ENCODE results near the gene PAFAH1B1. TPM values are rescaled to one million over a fixed set of nuclear protein-coding genes. Genes with fewer than 3 reads are reported as not detected.

Gene PAFAH1B1
- total and polyA plus RNA-seq, 2 experiments from 2014 or later, result 69.9 to 71.7 TPM

- TF ChIP-seq, protein P1, sequence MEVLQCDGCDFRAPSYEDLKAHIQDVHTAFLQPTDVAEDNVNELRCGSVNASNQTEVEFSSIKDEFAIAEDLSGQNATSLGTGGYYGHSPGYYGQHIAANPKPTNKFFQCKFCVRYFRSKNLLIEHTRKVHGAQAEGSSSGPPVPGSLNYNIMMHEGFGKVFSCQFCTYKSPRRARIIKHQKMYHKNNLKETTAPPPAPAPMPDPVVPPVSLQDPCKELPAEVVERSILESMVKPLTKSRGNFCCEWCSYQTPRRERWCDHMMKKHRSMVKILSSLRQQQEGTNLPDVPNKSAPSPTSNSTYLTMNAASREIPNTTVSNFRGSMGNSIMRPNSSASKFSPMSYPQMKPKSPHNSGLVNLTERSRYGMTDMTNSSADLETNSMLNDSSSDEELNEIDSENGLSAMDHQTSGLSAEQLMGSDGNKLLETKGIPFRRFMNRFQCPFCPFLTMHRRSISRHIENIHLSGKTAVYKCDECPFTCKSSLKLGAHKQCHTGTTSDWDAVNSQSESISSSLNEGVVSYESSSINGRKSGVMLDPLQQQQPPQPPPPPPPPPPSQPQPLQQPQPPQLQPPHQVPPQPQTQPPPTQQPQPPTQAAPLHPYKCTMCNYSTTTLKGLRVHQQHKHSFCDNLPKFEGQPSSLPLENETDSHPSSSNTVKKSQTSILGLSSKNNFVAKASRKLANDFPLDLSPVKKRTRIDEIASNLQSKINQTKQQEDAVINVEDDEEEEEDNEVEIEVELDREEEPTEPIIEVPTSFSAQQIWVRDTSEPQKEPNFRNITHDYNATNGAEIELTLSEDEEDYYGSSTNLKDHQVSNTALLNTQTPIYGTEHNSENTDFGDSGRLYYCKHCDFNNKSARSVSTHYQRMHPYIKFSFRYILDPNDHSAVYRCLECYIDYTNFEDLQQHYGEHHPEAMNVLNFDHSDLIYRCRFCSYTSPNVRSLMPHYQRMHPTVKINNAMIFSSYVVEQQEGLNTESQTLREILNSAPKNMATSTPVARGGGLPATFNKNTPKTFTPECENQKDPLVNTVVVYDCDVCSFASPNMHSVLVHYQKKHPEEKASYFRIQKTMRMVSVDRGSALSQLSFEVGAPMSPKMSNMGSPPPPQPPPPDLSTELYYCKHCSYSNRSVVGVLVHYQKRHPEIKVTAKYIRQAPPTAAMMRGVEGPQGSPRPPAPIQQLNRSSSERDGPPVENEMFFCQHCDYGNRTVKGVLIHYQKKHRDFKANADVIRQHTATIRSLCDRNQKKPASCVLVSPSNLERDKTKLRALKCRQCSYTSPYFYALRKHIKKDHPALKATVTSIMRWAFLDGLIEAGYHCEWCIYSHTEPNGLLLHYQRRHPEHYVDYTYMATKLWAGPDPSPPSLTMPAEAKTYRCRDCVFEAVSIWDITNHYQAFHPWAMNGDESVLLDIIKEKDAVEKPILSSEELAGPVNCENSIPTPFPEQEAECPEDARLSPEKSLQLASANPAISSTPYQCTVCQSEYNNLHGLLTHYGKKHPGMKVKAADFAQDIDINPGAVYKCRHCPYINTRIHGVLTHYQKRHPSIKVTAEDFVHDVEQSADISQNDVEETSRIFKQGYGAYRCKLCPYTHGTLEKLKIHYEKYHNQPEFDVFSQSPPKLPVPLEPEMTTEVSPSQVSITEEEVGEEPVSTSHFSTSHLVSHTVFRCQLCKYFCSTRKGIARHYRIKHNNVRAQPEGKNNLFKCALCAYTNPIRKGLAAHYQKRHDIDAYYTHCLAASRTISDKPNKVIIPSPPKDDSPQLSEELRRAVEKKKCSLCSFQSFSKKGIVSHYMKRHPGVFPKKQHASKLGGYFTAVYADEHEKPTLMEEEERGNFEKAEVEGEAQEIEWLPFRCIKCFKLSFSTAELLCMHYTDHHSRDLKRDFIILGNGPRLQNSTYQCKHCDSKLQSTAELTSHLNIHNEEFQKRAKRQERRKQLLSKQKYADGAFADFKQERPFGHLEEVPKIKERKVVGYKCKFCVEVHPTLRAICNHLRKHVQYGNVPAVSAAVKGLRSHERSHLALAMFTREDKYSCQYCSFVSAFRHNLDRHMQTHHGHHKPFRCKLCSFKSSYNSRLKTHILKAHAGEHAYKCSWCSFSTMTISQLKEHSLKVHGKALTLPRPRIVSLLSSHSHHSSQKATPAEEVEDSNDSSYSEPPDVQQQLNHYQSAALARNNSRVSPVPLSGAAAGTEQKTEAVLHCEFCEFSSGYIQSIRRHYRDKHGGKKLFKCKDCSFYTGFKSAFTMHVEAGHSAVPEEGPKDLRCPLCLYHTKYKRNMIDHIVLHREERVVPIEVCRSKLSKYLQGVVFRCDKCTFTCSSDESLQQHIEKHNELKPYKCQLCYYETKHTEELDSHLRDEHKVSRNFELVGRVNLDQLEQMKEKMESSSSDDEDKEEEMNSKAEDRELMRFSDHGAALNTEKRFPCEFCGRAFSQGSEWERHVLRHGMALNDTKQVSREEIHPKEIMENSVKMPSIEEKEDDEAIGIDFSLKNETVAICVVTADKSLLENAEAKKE (CRISPR knock-in tag; IDR thresholded peaks at IDR 0.05), result no peak
- TF ChIP-seq STAT1 (IDR thresholded peaks at IDR 0.05; ENCODE audit: unreplicated experiment), result no peak
These were observed 109.7 kb downstream of the PAFAH1B1 start (continued) for GRCh38 chr17:2703181-2703580.

GRCh38 chr17:2703606-2704005, 110.2 kb downstream of the PAFAH1B1 start:
- H3K79me2 ChIP-seq (replicated peaks; ENCODE audit: insufficient read depth), result peaks cover 34% of the 10 kb centered on the region
- no peaks in the 10 kb centered on the region for H3F3A ChIP-seq (replicated peaks; ENCODE audit: low read depth)
- DNase-seq (ENCODE audit: low spot score) (no peak), ATAC-seq (no peak)
- H3K4me1 ChIP-seq (ENCODE audit: insufficient read depth), result peaks cover 8% of the 10 kb centered on the region; the same call in 1 of the 2 replicates
- H3K9me3 Mint-ChIP-seq, result no peaks in the 10 kb centered on the region
- H3K27me3 Mint-ChIP-seq (ENCODE audit: insufficient read depth, low read depth, poor library complexity), result peaks cover 5% of the 10 kb centered on the region
- no peak overlapping the region for H3K4me3 ChIP-seq
- no peak overlapping the region for H3K27ac ChIP-seq (ENCODE audit: low read depth)
- H3K4me3 Mint-ChIP-seq, result no peak overlapping the region
- no peaks in the 10 kb centered on the region for H3K9me2 ChIP-seq (ENCODE audit: insufficient read depth)
- H3K36me3 Mint-ChIP-seq (ENCODE audit: low read depth), result peaks cover 37% of the 10 kb centered on the region; the same call in 2 of the 3 replicates
- no peak overlapping the region for H2AFZ ChIP-seq
- no peaks in the 10 kb centered on the region; the same call in none of the 2 replicates for H4K20me1 ChIP-seq (replicated peaks; ENCODE audit: insufficient read depth)
- no peaks in the 10 kb centered on the region for H3K27me3 ChIP-seq (ENCODE audit: insufficient read depth)
- no peak overlapping the region for H3K27ac Mint-ChIP-seq
- H3K36me3 ChIP-seq (ENCODE audit: insufficient read depth), result no peaks in the 10 kb centered on the region
- H3K4me2 ChIP-seq, result no peak overlapping the region
- peaks cover 22% of the 10 kb centered on the region for H3K4me1 Mint-ChIP-seq
- TF ChIP-seq ZNF331 (CRISPR knock-in tag; IDR thresholded peaks at IDR 0.05; ENCODE audit: low read depth) (no peak), EZH2 (IDR thresholded peaks at IDR 0.05; ENCODE audit: low read depth, unreplicated experiment) (no peak), STAT1 (IDR thresholded peaks at IDR 0.05; ENCODE audit: unreplicated experiment) (no peak), CREB1 (CRISPR knock-in tag; IDR thresholded peaks at IDR 0.05; ENCODE audit: low read depth) (no peak), NANOG (IDR thresholded peaks at IDR 0.05; ENCODE audit: borderline replicate concordance) (no peak), ZNF114 (CRISPR knock-in tag; IDR thresholded peaks at IDR 0.05) (no peak), JUNB (IDR thresholded peaks at IDR 0.05; ENCODE audit: unreplicated experiment) (no peak), POLR2AphosphoS5 (IDR thresholded peaks at IDR 0.05; ENCODE audit: low read depth) (no peak), CTCF (conservative IDR thresholded peaks at IDR 0.05; ENCODE audit: low read depth in 2 of 2) (no peak), EZH2phosphoT487 (IDR thresholded peaks at IDR 0.05; ENCODE audit: unreplicated experiment) (no peak)
- TF ChIP-seq, protein P2, sequence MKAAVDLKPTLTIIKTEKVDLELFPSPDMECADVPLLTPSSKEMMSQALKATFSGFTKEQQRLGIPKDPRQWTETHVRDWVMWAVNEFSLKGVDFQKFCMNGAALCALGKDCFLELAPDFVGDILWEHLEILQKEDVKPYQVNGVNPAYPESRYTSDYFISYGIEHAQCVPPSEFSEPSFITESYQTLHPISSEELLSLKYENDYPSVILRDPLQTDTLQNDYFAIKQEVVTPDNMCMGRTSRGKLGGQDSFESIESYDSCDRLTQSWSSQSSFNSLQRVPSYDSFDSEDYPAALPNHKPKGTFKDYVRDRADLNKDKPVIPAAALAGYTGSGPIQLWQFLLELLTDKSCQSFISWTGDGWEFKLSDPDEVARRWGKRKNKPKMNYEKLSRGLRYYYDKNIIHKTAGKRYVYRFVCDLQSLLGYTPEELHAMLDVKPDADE (IDR thresholded peaks at IDR 0.05), result no peak

Data from GM23338 (cell line).